GM21576 (cell line): ENCODE data around the gene OR6C75.
"Not testable (repeated sequence)": the region's sequence is repeated elsewhere in the genome, so short reads cannot be mapped to it uniquely, and the experiment has no call there.

Experiments used
- ATAC-seq: cut with Tn5 transposase; IDR thresholded peaks from one replicate; pipeline ENCODE4 v1.9.1; 2021; ENCODE audit warnings: mild to moderate bottlenecking, moderate library complexity; ENCODE audit not compliant: unreplicated experiment

The OR6C75 gene

DNA sequence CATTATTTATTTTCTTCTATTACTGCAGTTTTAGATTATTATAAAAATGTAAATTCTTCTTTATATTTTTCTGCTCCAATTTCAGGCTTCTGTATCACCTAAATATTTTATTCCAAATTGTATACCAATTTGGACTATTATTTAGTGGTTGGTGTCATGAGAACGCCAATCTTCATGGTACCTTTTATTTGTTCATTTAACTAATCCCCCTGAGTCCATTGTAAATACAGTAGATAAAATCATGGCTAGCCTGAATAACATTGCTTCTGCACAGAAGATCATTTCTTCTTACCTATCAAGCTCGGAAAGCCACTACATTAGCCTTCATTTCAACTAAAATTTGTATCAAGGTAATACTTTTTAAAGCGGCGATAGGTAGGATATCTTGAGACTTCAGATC is at the start of gene OR6C75:
Gene OR6C75 (plus strand): TSS at position 301 of the 400 bp plus-strand sequence. CDS start 2,136 bp downstream, outside the sequence.
- no peak for ATAC-seq

DNA sequence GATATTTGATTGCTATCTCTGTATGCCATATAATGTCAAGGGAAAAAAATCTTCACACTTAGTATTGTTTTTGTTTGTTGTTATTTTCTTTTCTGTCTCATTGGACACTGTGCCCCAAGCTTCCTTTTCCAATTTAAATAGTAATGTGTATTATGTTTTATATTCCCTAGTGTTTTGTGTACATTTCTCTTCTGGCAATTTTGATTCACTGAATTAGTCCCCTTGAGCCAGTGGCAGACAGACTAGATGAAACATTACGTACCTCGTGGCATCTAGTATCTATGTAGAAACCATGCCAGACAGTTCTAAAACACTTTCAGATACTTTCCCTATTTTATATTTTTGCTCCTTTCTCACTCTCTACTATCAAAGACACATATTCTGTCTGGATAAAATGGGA is 48.7 kb upstream of the OR6C75 start, which contains the start of gene OR6C1:
Gene OR6C1 (plus strand): TSS at position 301 of the 400 bp plus-strand sequence. CDS start 6,257 bp downstream, outside the sequence.
- ATAC-seq: no peak

DNA sequence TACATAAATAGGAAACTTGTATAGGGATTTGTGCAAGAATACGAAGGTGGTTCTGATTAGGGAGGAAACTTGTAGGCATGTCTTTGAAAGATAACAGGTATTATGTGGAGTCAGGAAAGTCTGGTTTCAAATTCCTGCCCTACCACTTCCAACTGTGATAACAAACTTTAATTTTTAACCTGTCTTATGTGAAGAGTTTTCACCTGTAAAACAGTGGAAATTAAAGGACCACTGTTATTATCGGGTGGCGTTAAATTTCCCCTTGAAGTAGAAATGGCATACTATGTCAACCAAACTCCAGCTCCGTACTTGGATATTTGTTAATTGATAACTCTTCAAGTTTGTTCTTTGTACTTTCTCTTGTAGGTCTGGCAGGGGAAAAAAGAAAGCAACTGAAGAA is 42.6 kb upstream of the OR6C75 start:
- ATAC-seq: no peak

DNA sequence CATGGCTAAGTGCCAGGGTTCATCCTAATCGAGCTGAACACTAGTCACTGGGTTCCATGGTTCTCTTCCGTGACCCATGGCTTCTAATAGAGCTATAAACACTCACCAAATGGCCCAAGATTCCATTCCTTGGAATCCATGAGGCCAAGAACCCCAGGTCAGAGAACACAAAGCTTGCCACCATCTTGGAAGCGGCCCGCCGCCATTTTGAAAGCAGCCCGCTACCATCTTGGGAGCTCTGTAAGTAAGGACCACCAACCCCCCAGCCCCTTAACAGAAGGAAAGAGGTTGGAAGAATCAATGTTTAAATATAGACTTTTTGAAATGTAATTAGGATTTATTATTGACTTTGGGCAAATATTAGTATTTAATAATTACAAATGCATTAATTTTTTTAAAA is 37.0 kb upstream of the OR6C75 start:
- not testable (repeated sequence) for ATAC-seq

DNA sequence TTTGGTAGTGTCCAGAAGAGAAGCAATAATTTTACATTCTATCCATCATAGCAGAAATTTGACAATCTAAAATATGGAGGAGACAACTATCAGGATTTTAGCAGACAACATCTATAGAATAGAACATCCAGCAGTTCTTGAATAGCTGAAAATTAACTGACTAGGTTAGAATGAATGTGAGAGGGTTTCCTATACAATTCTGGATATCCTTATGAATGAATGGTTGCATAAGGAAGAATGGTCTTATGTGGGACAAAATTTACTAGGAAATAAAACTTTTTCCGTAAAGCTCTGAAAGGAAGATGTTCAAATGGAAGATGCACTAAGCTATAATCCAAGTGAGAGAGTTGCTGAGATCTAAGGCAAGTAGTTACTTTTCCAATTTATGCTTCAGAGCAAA is 32.3 kb upstream of the OR6C75 start, which contains the start of gene OR6C3:
Gene OR6C3 (plus strand): TSS at position 301 of the 400 bp plus-strand sequence. CDS start 955 bp downstream, outside the sequence.
- ATAC-seq: no peak

DNA sequence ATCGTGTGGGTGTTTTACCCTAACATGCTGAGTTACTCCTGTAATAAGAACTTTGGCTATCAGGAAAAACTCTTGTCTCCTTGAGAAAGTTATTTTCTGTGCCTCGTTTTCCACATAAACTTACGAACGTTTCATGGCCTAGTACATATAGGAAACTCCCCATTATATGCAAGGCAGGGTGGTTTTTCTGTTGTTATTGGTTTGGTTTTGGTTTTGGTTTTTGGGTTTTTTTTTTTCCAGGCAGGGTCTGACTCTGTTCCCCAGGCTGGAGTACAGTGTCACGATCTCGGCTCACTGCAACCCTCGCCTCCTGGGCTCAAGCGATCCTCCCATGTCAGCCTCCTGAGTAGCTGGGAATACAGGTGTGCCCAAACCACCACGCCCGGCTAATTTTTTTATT is 26.8 kb upstream of the OR6C75 start:
- ATAC-seq: no peak

DNA sequence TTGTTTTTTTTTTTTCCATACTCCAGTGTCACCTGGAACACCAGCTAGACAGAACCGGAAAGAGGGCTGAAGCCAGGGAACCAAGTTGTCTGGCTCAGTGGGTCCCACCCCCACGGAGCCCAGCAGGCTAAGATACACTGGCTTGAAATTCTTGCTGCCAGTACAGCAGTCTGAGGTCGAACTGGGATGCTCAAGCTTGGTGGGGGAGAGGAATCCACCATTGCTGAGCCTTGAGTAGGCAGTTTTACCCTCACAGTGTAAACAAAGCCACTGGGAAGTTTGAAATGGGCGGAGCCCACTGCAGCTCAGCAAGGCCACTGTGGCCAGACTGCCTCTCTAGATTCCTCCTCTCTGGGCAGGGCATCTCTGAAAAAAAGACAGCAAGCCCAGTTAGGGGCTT is 7.4 kb upstream of the OR6C75 start:
- ATAC-seq: not testable (repeated sequence)

DNA sequence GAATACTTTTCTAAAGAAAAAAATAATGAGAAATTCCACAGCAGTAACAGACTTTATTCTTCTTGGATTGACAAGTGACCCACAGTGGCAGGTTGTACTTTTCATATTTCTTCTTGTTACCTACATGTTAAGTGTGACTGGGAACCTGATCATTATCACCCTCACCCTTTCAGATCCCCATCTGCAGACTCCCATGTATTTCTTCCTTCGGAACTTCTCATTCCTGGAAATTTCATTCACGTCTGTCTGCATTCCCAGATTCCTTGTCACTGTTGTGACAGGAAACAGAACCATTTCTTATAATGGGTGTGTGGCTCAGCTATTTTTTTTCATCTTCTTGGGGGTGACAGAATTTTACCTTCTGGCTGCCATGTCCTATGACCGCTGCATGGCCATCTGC is 2.3 kb downstream of the OR6C75 start:
- no peak for ATAC-seq

DNA sequence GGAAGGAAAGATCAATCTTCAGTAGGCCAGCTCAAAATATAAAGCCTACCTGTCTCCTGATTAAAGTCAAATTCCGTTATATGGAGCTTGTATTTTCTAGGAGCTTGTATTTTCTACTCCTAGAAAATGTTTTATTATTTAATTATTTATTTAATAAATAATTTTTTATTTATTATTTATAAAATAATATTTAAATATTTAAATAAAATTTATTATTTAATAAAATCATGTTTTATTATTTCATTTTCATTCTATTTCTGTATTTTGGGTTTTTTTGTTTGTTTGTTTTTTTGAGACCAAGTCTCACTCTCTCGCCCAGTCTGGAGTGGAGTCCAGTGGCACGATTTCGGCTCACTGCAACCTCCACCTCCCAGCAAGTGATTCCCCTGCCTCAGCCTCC is 9.7 kb downstream of the OR6C75 start:
- no peak for ATAC-seq

DNA sequence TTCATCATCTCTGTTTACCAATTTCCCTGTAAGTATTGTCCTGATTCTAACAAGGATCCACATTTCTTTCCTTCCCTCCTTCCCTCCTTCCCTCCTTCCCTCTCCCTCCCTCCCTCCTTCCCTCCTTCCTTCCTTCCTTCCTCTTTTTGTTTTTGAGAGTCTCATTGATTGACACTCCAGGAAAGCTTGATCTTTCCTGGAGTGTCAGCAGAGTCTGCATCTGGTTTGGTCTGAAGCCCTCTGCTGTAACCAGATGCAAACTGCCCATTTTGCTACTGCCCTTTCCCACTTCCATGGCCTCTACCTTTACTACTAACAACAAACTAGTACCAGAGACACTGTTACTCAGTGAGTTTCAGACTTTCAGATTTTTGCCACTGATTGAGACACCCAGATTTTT is 23.1 kb downstream of the OR6C75 start:
- no peak for ATAC-seq

DNA sequence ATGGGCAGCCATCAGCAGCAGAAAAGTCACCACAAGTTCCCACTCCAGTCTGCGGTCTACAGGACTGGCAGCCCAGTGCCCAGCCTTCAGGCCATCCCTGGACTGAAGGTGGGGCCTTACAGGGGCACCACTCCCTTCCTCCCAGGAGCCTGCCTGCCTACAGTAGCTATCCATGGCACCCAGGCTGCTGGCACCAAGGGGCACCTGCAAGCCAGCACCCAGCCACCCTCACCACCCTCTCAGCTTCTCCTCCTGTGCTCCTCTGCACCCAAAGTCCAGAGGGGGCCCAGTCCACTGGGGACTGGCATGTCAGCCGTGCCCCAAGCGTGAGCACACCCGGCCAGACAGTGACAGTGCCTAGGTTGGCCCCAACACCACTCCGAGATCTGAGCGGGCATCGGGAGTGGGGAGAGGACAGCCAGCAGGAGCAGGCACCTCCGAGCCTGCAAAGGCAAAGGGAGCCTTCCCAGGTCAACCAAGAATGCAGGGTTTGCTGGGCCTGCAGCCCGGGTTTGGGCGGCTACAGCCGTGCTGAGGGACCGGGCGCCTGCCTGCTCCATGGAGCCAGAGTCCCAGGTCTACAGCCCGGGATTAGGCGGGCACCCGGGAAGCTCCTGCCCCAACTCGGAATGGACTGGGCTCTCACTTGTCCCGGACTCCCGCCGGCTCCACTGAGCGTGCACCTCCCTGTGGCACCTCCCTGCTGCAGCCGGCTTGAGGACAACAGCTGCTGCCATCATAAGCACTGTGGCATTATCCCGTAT is 29.4 kb downstream of the OR6C75 start:
- no peak for ATAC-seq

DNA sequence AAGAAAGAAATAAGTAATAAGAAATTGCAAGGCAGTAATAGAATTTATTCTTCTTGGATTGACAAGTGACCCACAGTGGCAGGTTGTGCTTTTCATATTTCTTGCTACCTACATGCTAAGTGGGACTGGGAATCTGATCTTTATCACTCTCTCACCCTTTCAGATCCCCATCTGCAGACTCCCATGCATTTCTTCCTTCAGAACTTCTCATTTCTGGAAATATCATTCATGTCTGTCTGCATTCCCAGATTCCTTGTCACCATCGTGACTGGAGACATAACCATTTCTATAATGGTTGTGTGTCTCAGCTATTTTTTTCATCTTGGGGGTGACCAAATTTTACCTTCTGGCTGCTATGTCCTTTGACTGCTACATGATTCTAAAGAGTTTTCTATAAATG is 33.6 kb downstream of the OR6C75 start:
- ATAC-seq: no peak

DNA sequence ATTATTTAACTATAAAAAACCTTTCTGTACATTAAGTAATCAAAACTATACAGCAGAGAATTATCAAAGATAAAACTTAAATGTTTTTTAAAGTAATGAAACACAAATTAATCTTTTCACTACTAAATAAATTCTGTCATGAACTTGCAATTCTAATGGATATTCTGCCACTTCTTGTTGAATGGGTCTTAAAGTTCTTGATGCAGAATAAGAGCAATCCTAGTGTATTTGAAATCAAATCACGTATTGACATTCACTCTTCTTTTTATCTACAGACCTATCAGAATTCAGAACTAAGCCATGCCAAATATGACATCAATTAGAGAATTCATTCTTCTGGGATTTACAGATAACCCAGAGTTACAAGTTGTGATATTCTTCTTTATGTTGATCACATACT is 37.5 kb downstream of the OR6C75 start, which contains the start of gene OR6C65:
Gene OR6C65 (plus strand): TSS at position 301 of the 400 bp plus-strand sequence. CDS start 0 bp downstream, at position 301.
- no peak for ATAC-seq

DNA sequence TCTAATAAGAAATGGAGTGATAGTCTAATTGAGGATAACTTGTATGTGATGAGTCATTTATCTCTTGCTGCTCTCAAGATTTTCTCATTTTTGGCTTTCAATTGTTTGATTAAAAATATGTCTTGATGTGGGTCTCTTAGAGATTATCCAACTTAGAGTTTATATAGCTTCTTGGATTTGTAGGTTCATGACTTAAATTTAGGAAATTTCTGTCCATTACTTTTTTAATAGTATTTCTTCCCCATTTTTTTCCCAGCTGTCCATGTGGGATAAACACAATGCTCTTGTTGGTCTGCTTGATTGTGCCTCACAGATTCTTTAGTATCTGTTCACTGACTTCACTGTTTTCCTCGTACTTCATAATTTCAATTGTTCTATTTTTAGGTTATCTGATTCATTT is 45.1 kb downstream of the OR6C75 start:
- no peak for ATAC-seq

DNA sequence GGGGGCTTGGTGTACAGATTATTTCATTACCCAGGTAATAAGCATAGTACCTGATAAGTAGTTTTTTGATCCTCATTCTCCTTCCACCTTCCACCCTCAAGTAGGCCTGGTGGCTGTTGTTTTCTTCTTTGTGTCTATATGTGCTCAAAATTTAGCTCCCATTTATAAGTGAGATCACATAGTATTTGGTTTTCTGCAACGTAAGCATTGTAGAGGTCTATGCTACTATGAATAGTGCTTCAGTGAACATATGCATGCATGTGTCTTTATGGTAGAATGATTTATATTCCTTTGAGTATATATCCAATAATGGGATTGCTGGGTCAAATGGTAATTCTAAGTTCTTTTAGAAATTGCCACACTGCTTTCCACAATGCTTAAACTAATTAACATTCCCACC is 46.4 kb downstream of the OR6C75 start:
- not testable (repeated sequence) for ATAC-seq

DNA sequence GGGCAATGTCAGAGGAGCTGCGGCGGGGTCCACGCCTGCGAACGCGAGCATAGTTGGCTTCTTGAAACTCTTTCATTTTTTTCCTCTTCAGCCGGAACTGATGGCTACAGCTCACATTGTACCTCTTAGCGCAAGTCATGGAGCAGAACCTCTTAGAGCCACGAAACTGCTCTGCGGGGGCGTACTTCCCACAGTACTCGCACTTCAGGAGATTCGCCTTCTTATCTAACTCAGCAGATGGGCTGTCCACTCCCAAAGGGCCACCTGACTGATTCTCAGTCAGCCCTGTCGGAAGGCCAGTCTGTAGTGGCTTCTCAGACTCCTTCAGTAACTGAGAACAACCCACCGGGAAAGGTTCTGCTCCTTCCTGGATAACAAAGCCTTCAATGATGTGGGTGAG is 49.4 kb downstream of the OR6C75 start:
- not testable (repeated sequence) for ATAC-seq

DNA sequence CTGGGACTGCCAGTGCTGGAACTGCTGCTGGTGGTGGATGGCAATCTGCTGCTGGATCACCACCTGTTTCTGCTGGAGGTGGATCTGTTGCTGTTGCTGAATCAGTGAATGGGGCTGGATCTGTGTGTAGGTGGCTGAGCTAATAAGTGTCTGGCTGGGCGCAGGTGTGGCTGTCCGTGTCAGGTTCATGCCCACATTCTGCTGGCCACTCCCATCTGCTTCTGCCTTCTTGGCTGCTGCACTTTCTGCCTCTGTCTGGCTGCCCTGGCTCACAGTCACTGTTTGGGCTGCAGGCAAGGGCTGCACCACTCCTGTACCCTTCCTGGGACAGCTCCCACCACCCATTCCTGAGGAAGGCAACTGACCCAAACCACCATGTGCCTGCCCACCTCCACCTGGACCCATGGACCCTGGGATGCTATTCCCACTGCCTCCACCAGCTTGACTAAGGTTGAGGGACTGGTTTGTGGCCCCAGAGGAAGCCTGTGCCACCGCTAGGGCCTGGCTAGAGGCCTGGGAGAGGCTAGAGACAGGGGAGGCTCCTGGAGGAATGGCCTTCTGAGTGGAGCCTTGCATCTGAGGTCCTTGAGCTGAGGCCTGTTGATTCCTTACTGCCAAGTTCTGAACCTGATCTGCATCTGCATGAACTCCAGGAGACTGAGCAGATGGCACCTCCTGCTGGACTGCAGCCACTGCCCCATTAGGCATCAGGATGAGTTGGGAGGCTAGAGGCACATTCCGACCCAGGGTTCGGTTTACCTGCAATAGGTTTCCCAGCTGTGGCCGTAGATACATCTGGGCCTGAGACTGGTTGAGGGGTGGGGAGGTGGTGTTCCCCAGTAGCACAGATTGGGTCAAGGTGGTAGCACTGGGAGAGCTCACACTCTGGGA is 51.0 kb downstream of the OR6C75 start:
- not testable (repeated sequence) for ATAC-seq

DNA sequence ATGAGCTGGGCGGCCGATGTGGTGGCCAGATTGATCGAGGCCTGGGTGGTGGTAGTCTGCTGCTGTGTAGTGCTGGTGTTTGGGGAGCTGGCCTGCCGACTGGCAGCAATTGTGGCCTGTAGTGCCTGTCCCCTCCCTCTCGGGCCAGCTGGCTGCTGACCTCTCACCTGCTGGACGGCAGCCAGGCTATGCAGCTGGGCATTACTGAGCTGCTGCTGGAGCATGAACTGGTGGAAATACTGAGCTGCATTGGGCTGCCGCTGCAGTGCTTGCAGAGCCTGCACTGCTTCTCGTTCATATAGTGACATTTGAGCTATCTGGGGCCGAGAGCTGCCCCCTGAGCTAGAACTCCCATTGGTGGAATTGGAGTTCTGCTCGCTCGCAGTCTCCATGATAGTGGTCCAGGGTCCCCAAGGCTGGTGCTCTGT is 51.6 kb downstream of the OR6C75 start:
- not testable (repeated sequence) for ATAC-seq

DNA sequence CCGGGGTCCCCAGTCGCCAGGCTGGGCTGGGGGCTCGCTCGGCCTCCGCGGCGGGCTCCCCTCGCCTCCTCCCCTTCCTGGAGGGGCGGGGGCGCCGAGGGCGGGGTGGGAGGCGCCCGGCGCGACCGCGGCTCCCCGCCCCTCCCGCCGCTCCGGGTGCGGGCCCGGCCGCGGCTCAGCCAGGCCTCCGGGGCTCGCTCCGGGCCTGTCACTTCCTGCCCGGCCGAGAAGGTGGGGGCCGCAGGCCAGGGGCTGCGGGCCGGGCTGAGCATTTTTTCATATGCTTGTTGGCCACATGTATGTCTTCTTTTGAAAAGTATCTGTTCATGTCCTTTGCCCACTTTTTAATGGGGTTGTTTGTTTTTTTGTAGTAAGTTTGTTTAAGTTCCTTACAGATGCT is 52.1 kb downstream of the OR6C75 start:
- ATAC-seq: not testable (repeated sequence)

DNA sequence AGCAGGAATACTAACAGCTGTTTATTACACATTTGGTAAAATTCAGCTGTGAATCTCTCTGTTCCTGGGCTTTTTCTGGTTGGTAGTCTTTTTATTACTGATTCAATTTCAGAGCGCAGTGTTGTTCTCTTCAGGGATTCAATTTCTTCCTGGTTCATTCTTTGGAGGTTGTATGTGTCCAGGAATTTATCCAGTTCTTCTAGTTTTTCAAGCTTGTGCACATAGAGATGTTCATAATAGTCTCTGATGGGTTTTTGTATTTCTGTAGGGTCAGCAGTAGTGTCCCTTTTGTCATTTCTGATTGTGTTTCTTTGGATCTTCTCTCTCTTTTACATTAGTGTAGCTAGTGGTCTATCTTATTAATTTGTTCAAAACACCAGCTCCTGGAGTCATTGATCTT is 54.2 kb downstream of the OR6C75 start:
- ATAC-seq: no peak
